ENCODE results near the gene REPIN1. TPM values are rescaled to one million over a fixed set of nuclear protein-coding genes. Genes with fewer than 3 reads are reported as not detected.

The REPIN1 gene
- polyA plus RNA-seq, 1 of the 3 experiments (the other 2 are of a cell fraction): 91.6 TPM

- Histone ChIP-seq H3K27ac (ENCODE audit: low read depth in 2 of 2, low read length in 1 of 2) (no peak overlapping the region), H3K36me3 (replicated peaks in 1 of 2; ENCODE audit: control insufficient read depth in 1 of 2, insufficient read depth in 2 of 2, low read length in 1 of 2) (no peaks in the 10 kb centered on the region), H3K27me3 (ENCODE audit: insufficient read depth) (peaks cover 5% of the 10 kb centered on the region; the same call in 1 of the 2 replicates), H3K4me1 (ENCODE audit: control insufficient read depth in 1 of 2, insufficient read depth in 2 of 2, low read depth in 1 of 2, low read length in 1 of 2) (peaks cover 0 to 7% of the 10 kb centered on the region in 2 experiments; a peak in 1 of 4 replicates), H3K9me3 (no peaks in the 10 kb centered on the region), H3K4me3 (ENCODE audit: low read depth in 2 of 2, low read length in 1 of 2) (no peak overlapping the region), H3K4me2 (no peak overlapping the region), H4K20me1 (ENCODE audit: insufficient read depth) (no peaks in the 10 kb centered on the region), H2AFZ (ENCODE audit: low read depth) (no peak overlapping the region), H3K79me2 (ENCODE audit: insufficient read depth) (no peaks in the 10 kb centered on the region), H3K9ac (no peak overlapping the region), H3F3A (replicated peaks; ENCODE audit: insufficient read depth) (no peaks in the 10 kb centered on the region), H3K9me2 (no peaks in the 10 kb centered on the region)
- CTCF ChIA-PET: interaction anchor here (1.1 to 1.5 kb wide), 2 partner anchors 31 to 124 kb away, joined by 3 to 4 read pairs; no protein-coding TSS in a partner anchor
- 92% methylated on average over 10 of the region's 10 CpGs for WGBS (ENCODE audit: low lambda C conversion rate)
- no peak for TF ChIP-seq NFIC (IDR thresholded peaks at IDR 0.05; ENCODE audit: borderline replicate concordance)
- TF ChIP-seq, protein P1, sequence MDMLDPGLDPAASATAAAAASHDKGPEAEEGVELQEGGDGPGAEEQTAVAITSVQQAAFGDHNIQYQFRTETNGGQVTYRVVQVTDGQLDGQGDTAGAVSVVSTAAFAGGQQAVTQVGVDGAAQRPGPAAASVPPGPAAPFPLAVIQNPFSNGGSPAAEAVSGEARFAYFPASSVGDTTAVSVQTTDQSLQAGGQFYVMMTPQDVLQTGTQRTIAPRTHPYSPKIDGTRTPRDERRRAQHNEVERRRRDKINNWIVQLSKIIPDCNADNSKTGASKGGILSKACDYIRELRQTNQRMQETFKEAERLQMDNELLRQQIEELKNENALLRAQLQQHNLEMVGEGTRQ (IDR thresholded peaks at IDR 0.05; ENCODE audit: borderline replicate concordance, low read depth, low read length): no peak
- POLR2A ChIA-PET: no interaction called here
- DNase-seq: no peak
Observed at GRCh38 chr7:150325110-150325611, 43.5 kb upstream of the REPIN1 start.

DNA sequence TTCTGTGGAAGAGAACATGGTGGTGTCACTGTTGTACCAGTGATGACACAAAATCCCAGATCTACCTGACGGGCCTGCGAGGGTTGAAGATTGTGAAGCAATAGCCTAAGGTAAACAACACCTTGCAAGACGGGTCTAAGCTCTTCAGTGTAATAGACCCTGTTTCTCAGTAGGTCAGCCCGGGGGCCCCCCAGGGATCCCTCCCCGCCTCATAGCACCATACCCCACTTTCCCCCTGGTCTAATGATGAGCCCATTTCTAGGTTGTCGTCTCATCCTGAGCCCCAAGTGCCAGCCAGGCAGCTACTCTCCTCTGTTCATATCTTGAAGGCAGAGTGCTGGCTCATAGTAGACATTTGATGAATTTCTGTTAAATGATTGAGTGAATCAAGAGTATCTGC lies 42.7 kb upstream of the REPIN1 start:
- ChIA-PET CTCF (interaction anchor here (1.1 to 1.5 kb wide), 3 partner anchors 30 to 123 kb away, joined by 3 to 4 read pairs (median 3); no protein-coding TSS in a partner anchor), POLR2A (no interaction called here)
- Histone ChIP-seq H3K4me1 (ENCODE audit: control insufficient read depth in 1 of 2, insufficient read depth in 2 of 2, low read depth in 1 of 2, low read length in 1 of 2) (peaks cover 0 to 7% of the 10 kb centered on the region in 2 experiments; a peak in 1 of 4 replicates), H2AFZ (ENCODE audit: low read depth) (no peak overlapping the region), H3K27me3 (ENCODE audit: insufficient read depth) (peaks cover 5% of the 10 kb centered on the region; the same call in 1 of the 2 replicates), H4K20me1 (ENCODE audit: insufficient read depth) (no peaks in the 10 kb centered on the region), H3K79me2 (ENCODE audit: insufficient read depth) (no peaks in the 10 kb centered on the region), H3K4me2 (no peak overlapping the region), H3K4me3 (ENCODE audit: low read depth in 2 of 2, low read length in 1 of 2) (no peak overlapping the region), H3K27ac (ENCODE audit: low read depth in 2 of 2, low read length in 1 of 2) (no peak overlapping the region), H3K36me3 (replicated peaks in 1 of 2; ENCODE audit: control insufficient read depth in 1 of 2, insufficient read depth in 2 of 2, low read length in 1 of 2) (no peaks in the 10 kb centered on the region), H3K9me2 (no peaks in the 10 kb centered on the region), H3F3A (replicated peaks; ENCODE audit: insufficient read depth) (no peaks in the 10 kb centered on the region), H3K9me3 (no peaks in the 10 kb centered on the region), H3K9ac (no peak overlapping the region)
- WGBS (ENCODE audit: low lambda C conversion rate): 80% methylated on average over 6 of the region's 6 CpGs
- TF ChIP-seq REST (IDR thresholded peaks at IDR 0.05; ENCODE audit: low read depth, low read length): no peak
- TF ChIP-seq EZH2phosphoT487 (IDR thresholded peaks at IDR 0.05; ENCODE audit: borderline replicate concordance, low read depth): no peak
- TF ChIP-seq TCF12 (IDR thresholded peaks at IDR 0.05): no peak
- TF ChIP-seq, protein P2, sequence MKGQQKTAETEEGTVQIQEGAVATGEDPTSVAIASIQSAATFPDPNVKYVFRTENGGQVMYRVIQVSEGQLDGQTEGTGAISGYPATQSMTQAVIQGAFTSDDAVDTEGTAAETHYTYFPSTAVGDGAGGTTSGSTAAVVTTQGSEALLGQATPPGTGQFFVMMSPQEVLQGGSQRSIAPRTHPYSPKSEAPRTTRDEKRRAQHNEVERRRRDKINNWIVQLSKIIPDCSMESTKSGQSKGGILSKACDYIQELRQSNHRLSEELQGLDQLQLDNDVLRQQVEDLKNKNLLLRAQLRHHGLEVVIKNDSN (IDR thresholded peaks at IDR 0.05; ENCODE audit: borderline replicate concordance, low read depth): no peak
- TF ChIP-seq CHD2 (IDR thresholded peaks at IDR 0.05; ENCODE audit: low read length, partially characterized antibody): no peak
- TF ChIP-seq ELF1 (IDR thresholded peaks at IDR 0.05): no peak
- TF ChIP-seq RXRA (IDR thresholded peaks at IDR 0.05; ENCODE audit: borderline replicate concordance, low read depth): no peak
- no peak for TF ChIP-seq FOSL2 (IDR thresholded peaks at IDR 0.05; ENCODE audit: borderline replicate concordance, low read depth)
- TF ChIP-seq, protein P3, sequence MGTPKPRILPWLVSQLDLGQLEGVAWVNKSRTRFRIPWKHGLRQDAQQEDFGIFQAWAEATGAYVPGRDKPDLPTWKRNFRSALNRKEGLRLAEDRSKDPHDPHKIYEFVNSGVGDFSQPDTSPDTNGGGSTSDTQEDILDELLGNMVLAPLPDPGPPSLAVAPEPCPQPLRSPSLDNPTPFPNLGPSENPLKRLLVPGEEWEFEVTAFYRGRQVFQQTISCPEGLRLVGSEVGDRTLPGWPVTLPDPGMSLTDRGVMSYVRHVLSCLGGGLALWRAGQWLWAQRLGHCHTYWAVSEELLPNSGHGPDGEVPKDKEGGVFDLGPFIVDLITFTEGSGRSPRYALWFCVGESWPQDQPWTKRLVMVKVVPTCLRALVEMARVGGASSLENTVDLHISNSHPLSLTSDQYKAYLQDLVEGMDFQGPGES (IDR thresholded peaks at IDR 0.05; ENCODE audit: low read depth, low read length): no peak
- TF ChIP-seq NFIC (IDR thresholded peaks at IDR 0.05; ENCODE audit: borderline replicate concordance): no peak
- TF ChIP-seq, protein P4, sequence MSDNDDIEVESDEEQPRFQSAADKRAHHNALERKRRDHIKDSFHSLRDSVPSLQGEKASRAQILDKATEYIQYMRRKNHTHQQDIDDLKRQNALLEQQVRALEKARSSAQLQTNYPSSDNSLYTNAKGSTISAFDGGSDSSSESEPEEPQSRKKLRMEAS (IDR thresholded peaks at IDR 0.05; ENCODE audit: low read depth): no peak
- TF ChIP-seq SMC3 (IDR thresholded peaks at IDR 0.05; ENCODE audit: low read depth, low read length): no peak
- no peak for TF ChIP-seq ZBTB33 (IDR thresholded peaks at IDR 0.05; ENCODE audit: borderline replicate concordance, low read depth)
- TF ChIP-seq FOXJ3 (CRISPR knock-in tag; IDR thresholded peaks at IDR 0.05): no peak
- no peak for DNase-seq
